ENCODE measurements around the gene C4BPA.

DNA sequence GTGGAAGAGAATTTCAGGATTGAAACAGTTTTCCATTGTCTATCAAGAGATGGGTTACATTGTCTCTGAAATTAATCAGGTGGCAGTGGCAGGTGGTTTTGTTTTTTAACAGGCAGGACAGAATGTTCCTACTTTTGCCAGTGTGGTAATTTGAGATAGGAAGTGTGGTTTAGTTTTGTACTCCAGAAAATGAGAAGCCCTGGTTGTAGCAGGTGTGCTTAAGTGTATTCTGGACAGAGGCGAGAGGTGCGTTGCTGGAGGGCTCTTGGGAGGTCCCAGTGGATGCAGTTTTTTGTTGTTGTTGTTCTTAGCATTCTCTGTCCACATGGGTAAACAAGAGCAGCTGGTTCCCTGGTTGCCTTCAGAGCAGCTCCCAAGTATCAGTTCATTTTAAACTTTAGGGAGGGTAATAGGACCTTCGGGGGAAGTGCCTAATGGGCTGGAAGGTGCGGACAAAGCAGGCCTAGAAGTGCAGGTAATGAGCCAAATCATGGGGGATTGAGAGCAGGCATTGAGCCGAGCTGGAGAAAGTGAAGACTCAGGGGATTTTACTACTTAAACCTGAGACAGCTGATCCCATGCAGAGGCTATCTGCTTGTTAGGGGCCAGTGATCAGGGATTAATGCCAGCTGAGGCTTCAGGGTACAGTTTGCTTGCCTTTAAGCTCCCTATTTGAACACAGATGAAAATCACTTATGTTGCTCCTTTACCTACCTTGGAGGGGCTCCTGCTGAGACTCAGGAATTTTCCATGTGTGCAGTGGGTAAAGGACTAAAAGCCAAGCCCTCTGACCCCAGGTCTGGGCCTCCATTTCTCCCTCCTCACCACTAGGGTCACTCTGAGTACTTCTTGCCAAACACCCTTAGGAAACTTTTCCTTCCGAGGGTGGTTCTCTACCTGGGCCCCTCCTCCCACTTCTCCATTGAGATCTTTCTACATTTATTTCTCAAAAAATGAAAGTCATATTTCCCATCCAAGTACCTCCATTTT is 44.9 kb upstream of the C4BPA start:
- no peak for TF ChIP-seq ZC3H10 (CRISPR knock-in tag; IDR thresholded peaks at IDR 0.05)
- no peak for TF ChIP-seq CREB5 (CRISPR knock-in tag; IDR thresholded peaks at IDR 0.05; ENCODE audit: low read depth)
- TF ChIP-seq ZFP3 (CRISPR knock-in tag; IDR thresholded peaks at IDR 0.05): no peak
- TF ChIP-seq TOX (CRISPR knock-in tag; IDR thresholded peaks at IDR 0.05; ENCODE audit: borderline replicate concordance): no peak
- TF ChIP-seq CSRNP3 (CRISPR knock-in tag; IDR thresholded peaks at IDR 0.05): no peak
- TF ChIP-seq, protein P1, sequence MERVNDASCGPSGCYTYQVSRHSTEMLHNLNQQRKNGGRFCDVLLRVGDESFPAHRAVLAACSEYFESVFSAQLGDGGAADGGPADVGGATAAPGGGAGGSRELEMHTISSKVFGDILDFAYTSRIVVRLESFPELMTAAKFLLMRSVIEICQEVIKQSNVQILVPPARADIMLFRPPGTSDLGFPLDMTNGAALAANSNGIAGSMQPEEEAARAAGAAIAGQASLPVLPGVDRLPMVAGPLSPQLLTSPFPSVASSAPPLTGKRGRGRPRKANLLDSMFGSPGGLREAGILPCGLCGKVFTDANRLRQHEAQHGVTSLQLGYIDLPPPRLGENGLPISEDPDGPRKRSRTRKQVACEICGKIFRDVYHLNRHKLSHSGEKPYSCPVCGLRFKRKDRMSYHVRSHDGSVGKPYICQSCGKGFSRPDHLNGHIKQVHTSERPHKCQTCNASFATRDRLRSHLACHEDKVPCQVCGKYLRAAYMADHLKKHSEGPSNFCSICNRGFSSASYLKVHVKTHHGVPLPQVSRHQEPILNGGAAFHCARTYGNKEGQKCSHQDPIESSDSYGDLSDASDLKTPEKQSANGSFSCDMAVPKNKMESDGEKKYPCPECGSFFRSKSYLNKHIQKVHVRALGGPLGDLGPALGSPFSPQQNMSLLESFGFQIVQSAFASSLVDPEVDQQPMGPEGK (CRISPR knock-in tag; IDR thresholded peaks at IDR 0.05; ENCODE audit: borderline replicate concordance): no peak
- no peak for TF ChIP-seq BACH2 (CRISPR knock-in tag; IDR thresholded peaks at IDR 0.05; ENCODE audit: borderline replicate concordance)
- no peak for TF ChIP-seq ZFP30 (CRISPR knock-in tag; IDR thresholded peaks at IDR 0.05)
- no peak for TF ChIP-seq CSDC2 (CRISPR knock-in tag; IDR thresholded peaks at IDR 0.05)
